Stimulated activated CD8-positive, alpha-beta memory T cell treated with anti-CD3 and anti-CD28 coated beads, Interleukin-4, amount 100 ng/mL, for 1 hour (primary cell): ENCODE results near the gene ASB10.
A peak's percentile ranks its signal among the peaks of the same experiment; 100 is the strongest.

Experiments
- DNase-seq, 2 donors: peaks; one replicate each; pipeline ENCODE4 v3.0.0-alpha.2; 2020; ENCODE audit warnings: low read depth in 2 of 2, low spot score in 1 of 2

The ASB10 gene

GRCh38 chr7:151186640-151187408 lies at the start of gene ASB10:
ASB10 (minus strand) TSS chr7:151187250; CDS start chr7:151187130, 120 bp downstream.
- no peak for DNase-seq

DNA sequence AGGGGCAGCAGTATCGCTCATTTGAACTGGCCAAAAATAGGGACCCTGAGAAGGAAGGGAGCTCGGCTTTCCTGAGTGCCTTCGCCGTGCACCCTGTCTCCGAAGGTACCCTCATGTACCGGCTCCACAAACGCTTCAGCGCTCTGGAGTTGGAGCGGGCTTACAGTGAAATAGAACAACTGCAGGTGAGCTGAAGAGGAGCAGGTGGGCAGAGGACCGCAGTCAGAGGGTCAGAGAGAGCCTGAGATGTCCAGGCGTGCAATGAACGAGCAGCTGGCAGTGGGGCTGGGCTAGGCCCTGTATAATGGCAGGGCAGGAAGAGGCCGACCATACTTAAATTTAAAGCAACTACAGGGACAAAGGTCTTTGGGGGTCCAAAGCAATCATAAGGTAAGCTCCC lies 49.4 kb upstream of the ASB10 start:
- DNase-seq, result no peak

DNA sequence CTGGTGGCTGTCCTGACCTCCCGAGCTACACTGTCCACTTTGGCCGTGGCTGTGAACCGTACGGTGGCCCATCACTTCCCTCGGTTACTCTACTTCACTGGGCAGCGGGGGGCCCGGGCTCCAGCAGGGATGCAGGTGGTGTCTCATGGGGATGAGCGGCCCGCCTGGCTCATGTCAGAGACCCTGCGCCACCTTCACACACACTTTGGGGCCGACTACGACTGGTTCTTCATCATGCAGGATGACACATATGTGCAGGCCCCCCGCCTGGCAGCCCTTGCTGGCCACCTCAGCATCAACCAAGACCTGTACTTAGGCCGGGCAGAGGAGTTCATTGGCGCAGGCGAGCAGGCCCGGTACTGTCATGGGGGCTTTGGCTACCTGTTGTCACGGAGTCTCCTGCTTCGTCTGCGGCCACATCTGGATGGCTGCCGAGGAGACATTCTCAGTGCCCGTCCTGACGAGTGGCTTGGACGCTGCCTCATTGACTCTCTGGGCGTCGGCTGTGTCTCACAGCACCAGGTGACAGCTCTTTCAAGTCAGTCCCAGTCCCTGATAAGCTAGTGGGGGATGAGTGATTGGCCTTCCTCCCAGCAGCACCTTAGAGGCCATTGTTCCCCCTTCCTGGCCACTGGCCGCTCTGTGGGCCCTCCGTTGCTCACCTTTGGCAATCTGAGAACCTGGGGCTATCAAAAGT lies 48.2 kb upstream of the ASB10 start:
- no peak for DNase-seq

DNA sequence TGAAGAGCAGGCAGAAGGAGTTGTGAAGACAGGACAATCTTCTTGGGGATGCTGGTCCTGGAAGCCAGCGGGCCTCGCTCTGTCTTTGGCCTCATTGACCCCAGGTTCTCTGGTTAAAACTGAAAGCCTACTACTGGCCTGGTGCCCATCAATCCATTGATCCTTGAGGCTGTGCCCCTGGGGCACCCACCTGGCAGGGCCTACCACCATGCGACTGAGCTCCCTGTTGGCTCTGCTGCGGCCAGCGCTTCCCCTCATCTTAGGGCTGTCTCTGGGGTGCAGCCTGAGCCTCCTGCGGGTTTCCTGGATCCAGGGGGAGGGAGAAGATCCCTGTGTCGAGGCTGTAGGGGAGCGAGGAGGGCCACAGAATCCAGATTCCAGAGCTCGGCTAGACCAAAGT lies 46.8 kb upstream of the ASB10 start:
- DNase-seq, result no peak

DNA sequence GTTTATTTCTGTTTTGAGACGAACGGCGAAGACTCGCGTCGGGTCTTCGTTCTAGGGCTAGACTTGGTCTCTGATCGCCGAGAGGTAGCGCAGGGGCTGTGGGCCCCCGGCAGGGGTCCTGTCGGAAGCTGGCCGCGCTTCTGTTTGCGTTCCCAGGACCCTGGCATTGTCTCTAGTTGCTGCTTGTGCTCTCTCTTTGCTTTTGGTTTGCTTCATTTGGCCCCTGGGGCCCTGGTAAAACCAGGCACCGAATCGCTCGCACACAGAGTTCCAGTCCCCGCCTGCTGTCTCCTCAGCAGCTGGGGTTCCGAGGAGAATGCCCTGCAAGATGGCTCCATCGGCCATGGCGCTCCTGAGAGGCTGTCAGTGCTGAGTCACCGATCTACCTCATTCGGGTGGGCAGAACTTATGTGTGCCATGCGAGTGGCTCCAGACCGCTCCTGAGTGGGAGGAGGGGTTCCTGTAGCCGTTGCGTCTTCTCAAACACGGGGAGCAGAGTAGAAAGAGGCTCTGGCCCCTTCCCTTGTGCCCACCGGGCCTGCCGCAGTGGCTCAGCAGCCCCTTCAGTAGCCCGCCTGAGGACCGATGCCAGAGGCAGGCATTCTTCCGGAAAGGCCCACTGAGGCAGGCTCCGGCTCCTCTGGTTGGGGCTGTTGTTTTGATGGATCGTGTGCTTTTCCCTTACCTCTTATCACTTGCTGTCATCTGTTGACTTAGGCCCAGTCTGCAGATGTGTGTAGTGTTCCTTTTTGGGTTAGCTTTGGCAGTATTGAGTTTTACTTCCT lies 46.1 kb upstream of the ASB10 start:
- peak in 1 of 2 donors; percentile 52 for DNase-seq

- DNase-seq, result peak; percentile 76 to 85
Measured at GRCh38 chr7:151232091-151232916, 45.3 kb upstream of the ASB10 start, which contains the start of gene CHPF2. CHPF2 (plus strand) TSS chr7:151232483; CDS start chr7:151234012, 1,529 bp downstream.

DNA sequence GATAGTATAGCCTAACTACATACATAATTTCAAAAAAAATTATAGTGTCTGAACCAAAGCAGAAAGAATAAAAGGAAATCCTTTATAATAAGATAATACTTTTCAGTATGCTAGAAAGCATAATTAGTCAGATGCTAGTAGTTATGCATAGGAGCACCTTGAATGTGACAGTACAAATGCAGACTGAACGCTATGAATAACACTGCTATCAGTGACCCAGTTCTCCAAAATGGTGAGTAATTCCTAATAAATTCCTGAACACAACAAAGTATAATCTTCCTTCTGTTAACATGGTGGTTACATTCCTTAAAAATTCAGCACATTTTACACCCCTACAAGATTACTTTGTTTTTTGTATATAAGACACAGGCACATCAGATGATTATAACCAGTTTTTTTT lies 44.0 kb upstream of the ASB10 start:
- no peak for DNase-seq

GRCh38 chr7:151229249-151229648 lies 42.2 kb upstream of the ASB10 start:
- no peak for DNase-seq

DNA sequence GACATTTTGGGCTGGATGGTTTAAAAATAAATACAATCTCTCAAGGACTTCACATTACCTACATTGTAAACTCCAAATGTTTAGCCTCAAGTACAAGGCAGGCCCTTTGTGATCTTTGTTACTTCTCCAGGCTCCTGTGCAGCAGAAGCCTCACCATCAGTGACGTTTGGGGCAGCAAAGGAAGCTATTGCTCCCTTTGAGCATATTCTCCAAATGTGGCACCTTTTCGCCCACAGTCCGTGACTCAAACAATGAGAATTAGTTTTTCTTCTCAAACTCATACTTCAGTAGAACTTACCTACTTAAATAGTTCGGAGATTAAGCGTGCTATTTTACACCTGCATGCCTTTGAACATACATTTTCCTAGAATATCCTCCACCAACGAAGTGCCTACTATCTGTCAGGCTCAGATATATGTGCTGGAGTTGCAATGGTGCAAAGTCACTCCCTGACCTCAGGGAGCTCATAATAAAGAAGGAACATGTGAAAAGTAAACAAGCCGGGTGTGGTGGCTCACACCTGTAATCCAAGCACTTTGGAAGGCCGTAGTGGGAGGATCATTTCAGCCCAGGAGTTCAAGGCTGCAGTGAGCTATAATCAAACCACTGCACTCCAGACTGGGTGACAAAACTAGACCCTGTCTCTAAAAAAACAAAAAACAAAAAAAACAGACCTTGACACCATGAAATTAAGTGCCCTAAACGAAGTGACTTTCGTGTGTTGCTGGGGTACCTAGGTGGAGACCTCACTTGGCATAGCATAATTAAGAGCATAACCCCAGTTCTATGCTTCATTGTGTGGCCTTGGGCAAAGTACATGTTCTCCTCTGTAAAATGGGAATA lies 41.2 kb upstream of the ASB10 start:
- DNase-seq, result no peak

GRCh38 chr7:151226875-151227782 lies 40.1 kb upstream of the ASB10 start, which contains the start of gene ABCF2:
ABCF2 (minus strand) TSS chr7:151227205; CDS start chr7:151226458, 747 bp downstream.
- DNase-seq, result peak; percentile 96 to 97

GRCh38 chr7:151226560-151226874 lies 39.5 kb upstream of the ASB10 start:
- no peak for DNase-seq

DNA sequence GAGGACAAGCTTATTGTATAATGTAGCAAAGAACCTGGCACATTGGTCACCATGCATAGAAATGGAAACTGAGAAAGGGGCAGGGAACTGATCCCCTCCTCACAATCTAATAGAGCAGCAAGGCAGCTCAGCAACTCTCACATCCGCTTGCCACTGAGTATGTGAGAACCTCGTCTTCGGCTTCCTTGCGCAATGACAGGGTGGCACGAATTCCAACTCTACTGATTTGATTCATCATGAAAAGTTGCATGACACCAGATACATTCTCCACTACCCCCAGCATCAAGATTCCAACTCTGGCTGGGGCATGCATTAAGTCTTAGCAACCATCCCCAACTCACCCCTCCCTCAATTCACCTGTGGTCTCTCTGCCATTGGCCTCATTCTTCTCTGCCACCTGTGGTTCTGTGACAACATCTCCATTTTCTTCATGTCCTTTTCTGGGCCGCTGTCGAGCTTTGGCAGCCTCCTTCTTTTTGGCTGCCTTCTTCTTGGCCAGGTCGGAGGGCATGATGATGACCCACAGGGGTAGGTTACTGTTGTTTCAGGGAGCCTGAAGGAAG lies 39.0 kb upstream of the ASB10 start:
- no peak for DNase-seq

GRCh38 chr7:151223728-151224127 lies 36.7 kb upstream of the ASB10 start:
- no peak for DNase-seq

- DNase-seq, result no peak
Measured at GRCh38 chr7:151218170-151218569, 31.1 kb upstream of the ASB10 start.

- DNase-seq, result no peak
Measured at GRCh38 chr7:151215396-151215795, 28.3 kb upstream of the ASB10 start.

- DNase-seq, result no peak
Measured at GRCh38 chr7:151213826-151214225, 26.8 kb upstream of the ASB10 start.

DNA sequence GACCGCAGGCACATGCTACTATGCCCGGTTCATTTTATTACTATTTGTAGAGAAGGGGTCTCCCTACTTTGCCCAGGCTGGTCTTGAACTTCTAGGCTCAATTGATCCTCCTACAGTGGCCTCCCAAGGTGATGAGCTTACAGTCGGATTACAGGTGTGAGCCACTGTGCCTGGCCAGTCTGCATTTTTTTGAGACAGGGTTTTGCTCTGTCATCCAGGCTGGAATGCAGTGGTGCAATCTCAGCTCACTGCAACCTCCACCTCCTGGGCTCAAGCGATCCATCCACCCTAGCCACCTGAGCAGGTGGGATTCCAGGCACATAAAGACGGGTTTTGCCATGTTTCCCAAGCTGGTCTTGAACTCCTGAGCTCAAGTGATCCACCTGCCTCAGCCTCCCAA lies 25.6 kb upstream of the ASB10 start:
- no peak for DNase-seq

DNA sequence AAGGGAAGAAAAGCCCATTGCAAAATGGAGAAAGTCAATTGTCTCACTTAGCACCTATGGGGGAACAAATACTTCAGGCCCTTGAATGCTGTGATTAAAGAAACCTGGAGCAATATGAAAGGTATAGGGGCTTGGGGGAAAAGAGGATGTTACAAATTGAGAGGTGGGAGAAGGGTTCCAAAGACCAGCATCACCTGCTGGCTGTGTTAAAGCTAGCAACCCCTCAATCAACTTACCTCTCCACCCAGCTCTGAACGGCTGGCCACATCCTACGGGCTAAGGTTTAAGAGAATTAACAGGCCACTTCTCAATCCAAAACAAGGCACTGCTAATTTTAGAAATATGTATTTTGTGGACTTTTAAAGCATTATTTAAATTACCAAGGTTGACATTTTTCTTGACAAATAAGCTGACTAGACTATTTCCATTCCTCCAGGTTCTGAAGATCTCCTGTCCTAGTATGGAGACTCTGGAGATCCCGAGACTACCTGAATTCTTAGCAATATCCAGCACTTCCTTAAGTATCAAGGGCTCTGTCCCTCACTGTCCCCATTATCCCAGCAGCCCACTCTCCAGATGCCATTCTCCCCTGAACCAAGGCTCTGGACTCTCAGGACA lies 24.2 kb upstream of the ASB10 start:
- no peak for DNase-seq
